HL-60/S4 treated with phorbol 12-myristate 13-acetate at 8.2 ng/mL for 4 days and 3 days (cell line): ENCODE results near the gene NEIL1.

ENCODE experiments used
- in situ Hi-C: fragments of 300-500 bp; cut with MboI; formaldehyde crosslinking; loops from 2 replicates; pipeline ENCODE4 v1.15.0; 2022; ENCODE audit warnings: low sequenced_read_pairs

Gene NEIL1

GRCh38 chr15:75354454-75354853 is 7.6 kb downstream of the NEIL1 start:
- in situ Hi-C loops, result no loop called here

DNA sequence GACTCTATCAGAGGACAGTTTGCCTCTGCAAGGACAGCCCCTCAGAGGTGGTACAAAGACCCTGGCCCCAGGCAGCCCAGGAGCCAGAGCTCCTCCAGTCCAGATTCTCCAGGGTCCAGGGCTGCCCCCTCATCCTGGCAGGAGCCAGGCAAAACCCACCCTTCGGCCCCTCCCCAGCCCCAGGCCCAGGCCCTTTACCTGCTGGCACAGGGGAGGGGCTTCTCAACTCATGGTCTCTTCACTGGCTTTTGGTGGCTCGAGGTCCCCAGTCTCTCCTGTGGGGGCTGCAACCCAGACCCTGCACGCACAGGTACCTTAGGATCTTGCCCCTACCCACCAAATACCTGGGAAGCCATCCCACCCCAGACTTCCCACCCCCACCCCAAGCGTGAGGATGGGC is 8.5 kb downstream of the NEIL1 start:
- in situ Hi-C loops, result no loop called here

DNA sequence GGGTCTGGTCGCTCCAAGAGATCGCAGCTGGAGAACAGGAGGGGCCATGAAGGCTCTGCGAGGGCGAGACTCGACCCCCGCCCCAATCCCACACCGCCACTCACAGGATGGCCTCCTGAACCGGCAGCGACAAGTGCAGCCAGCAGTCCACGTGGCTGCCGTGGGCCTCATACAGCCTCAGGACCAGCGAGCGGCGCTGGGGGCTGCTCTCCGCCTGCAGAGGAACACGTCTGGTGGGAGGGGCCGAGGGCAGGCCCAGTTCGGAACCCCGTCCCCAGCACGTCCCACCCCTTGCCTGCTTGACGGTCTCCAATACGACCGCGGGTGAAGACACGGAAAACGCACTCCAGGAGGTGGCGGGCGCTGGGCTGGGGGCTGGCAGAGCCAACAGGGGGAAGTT is 9.2 kb downstream of the NEIL1 start:
- in situ Hi-C loops, result no loop called here

GRCh38 chr15:75356517-75356916 is 9.7 kb downstream of the NEIL1 start:
- in situ Hi-C loops, result no loop called here

DNA sequence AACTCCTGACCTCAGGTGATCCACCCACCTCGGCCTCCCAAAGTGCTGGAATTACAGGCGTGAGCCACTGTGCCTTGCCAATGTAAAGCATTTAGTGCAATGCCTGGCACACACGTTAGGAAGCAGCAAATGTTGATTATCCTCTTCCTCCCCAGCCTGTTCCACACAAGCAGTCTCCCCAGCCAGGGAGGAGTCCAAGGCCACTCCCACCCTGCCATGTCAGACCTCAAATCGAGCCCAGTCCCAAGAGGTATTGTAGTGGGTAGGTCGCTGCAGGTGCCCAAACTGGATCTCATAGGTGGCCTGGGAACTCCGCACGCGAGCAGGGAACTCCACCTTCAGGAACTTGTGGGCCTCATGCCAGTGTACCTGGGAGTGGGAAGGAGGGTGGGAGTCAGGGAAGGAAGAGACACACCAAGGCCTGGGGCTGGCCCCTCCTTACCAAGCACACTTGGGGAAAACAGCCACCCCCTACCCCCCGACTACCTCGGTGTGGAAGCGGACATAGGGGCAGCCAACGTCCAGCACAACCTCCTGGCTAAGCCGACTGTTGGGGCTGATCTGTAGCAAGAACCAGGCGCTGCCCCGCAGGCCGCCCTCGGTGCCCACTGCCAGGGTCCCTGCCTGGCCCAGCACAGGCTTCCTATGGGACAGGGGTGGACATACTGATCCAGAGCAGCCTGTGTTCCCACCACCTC is 11.3 kb downstream of the NEIL1 start:
- in situ Hi-C loops, result no loop called here

DNA sequence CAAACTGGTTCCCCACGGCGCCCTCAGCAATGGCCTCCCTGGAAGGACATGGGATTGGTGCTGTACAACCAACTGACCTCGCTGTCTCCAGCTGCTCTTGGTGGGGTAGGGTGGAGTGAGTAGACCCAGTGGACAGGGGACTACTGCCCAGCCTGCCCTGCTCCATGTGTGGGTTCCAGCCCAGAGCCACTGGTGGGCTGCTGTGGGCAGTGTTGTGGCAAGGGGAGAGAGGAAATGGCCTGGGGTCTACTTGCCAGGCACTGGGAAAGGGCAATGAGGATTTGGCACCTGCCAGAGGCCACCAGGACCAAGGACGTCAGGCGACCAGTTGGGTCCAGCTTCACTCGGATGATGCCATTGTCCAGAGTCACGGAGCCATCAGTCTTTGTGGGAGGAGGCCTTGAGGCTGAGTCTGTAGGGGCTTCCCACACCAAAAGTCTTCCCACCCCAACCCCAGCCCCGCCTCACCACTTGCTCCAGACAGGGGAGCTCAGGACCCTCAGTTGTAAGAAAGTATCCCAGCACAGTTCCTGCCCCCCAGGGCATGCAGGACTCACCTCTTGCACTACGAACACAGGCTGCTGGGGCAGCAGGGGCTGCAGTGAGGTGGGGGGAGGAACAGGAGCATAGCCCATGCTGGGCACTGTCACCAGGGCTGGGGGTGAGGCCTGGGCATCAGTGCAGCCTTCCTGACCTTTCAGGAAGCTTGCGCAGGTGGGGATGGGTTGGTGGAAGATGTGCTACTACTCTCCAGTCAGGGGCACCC is 12.1 kb downstream of the NEIL1 start:
- in situ Hi-C loops, result no loop called here

- in situ Hi-C loops, result no loop called here
Observed at GRCh38 chr15:75359537-75360250, 12.9 kb downstream of the NEIL1 start.

DNA sequence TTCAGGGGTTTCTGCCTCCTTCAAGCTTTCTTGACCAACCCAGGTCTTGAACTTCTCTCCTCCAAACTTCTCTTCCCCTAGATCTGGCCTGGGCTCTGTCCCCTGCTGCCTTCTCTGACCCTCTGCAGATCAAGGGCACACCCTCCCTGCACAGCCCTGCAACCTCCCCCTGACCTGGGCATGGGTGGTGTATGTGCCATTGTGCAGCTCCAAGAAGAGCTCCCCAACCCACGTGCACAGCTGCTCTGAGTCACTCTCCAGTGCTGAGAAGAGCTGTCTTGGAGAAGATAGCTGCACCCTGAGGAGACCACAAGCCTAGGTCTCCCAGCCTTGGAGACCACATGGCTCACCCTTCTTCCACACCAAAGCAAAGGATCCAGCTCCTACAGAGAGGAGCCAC is 13.6 kb downstream of the NEIL1 start:
- in situ Hi-C loops, result no loop called here

DNA sequence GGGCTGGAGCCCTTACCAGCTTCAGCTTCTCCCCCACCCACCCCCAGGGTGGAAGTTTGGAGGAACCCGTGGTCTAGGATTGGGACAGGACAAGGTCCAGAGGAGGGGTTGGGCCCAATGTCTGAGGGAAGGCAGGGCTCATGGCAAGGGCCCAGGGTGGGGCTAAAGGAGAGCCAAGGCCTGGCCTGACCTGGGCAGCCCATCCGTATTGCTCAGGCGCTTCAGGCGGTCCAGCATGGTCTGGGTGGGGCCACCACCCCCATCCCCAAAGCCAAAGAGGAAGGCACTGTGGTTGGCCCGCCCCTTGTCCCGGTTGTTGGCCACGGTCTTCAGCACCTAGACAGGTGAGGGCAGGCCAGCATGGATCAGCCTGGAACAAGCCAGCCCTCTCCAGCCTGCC is 14.0 kb downstream of the NEIL1 start:
- in situ Hi-C loops, result no loop called here

DNA sequence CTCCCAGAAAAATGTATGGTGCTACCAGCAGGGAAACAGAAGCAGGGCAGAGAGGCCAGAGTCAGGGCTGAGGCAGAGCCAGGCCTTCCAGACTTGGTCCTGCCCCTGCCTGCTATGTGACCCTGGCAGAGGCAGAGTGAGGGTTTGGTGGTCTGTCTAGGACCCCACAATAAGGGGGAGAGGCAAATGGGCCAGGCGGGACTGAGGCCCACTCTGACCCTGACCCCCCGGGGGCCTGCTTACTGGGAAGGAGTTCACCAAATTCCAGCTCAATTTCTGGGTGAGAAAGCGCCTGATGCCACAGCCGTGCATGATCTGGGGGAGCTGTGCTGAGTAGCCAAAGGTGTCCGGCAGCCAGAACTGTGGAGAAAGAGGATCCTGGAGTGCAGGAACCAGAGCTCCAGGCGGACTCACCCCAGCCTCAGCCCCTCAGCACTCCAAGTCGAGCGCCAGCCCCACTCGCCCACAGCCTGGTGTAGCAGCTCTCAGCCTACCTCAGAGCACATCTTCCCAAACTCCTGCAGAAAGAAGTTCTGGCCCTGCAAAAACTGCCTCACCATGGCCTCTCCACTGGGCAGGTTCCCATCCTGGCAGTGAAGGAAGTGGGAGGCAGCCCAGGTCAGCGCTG is 14.6 kb downstream of the NEIL1 start:
- in situ Hi-C loops, result no loop called here

DNA sequence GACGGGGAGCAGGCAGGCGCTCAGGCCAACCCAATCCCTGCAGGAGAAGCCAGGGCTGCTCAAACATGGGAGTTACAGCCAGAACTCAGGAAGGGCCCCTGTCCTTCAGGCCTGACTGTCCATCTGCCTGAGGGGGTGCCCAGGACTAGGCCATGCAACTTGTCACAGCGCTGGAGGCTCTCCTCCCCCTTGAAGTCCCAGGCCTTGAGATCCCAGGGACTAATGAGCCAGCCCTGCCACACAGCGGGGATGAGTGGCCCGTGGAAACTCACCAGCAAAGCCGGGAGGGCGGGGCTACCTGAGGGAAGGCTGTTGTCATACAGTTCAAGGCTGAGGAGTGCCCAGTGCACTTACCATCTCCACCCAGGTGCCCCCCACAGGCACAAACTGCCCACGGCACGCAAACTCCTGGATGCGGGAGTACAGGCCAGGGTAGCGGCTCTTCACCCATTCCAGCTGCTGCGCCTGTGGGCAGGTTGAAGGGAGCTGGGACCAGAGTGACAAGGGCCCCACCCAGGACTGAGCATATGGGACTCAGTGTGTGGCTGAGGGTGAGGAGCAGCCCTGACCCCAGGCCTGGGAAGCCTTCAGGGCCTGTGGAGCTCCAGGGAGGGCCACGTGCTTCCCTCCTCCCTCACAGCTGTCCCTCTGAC is 15.3 kb downstream of the NEIL1 start:
- in situ Hi-C loops, result no loop called here

DNA sequence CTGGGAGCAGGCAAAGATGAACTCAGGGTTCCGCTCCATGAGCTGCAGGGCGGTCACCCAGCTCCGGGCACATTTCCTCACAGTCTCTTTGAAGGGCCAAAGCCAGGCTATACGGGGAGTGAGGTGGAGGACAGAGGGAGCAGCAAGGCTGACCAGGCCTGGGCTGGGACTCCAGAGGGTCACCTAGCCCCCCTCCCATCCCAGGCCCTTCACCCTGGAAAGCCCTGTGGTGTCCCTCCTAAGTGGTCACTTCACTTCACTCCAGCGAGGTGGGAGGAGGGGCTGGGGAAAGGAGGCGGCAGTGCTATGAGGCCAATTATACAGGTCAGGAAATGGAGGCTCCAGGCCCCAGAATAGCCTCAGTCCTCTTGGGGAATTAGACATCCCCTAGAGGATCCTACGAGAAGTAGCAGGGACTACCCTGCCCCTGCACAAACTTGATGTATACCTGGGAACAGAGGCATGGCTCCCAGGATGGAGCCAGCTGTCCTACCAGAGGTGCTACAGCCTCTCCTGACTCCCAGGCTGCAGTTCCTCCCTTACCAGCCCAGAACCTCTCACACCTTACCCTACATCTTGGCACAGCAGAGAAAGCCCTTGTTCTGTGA is 15.9 kb downstream of the NEIL1 start:
- in situ Hi-C loops, result no loop called here

DNA sequence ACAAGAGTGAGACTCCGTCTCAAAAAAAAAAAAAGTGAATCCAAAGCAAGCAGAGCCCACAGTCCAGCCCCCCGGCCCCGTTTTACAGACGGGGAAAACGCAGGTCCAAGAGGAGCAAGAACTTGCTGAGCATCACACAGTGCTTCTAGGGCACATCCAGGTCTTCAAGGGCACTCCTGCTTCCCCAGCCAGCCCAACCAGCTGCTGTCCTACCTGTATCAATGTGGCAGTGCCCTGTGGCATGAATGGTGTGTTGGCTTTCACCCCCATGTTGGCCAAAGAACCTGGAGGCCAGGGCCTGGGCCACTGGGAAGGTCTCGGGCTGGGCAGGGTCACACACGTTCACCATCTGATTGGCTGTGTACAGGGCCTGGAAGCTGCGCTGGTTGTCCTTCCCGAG is 16.9 kb downstream of the NEIL1 start:
- in situ Hi-C loops, result no loop called here

GRCh38 chr15:75364881-75365280 is 18.0 kb downstream of the NEIL1 start:
- in situ Hi-C loops, result no loop called here

DNA sequence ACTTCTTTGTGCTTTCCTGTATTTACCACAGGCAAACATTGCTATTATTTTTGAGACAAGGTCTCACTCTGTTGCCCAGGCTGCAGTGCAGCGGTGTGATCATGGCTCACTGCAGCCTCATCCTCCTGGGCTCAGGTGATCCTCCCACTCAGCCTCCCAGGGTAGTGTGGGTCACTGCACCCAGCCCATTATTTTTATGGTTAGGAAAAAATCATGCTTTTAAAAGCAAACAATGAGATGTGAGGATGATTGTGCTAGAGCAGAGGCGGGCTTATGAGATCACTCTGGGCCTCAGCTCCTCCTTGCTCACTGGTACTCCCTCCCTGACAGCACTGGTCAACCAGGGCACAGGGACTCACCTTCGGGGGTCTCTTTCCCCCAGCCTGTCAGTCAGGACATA is 19.3 kb downstream of the NEIL1 start:
- in situ Hi-C loops, result no loop called here

GRCh38 chr15:75367006-75367405 is 20.2 kb downstream of the NEIL1 start:
- in situ Hi-C loops, result no loop called here

DNA sequence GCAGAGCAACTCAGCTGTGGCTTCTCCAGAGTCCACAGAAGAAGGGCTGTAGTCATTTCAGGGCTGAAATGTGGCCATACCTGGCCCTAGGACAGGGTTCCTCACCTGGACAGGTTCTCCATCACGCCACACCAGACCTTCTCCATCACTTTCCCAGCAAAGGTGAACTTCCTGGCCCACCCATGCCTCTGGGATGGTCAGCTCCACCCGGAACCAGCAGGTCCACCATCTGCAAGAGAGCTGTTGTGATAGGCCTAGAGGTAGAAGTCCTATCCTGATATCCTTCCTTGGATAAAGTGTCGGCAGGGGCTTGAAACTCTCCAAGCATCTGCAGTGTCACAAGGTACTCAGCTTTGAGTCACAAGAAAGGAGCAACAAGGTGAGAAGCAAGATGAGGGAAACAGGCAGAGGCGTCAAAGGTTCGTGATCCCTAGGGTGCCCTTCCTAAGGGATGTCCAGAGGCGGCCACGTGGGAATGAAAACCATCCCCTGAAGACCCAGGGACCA is 20.6 kb downstream of the NEIL1 start:
- in situ Hi-C loops, result no loop called here

GRCh38 chr15:75367913-75368688 is 21.3 kb downstream of the NEIL1 start, which contains the start of gene MAN2C1:
MAN2C1 (minus strand) TSS chr15:75368607; CDS start chr15:75368583, 24 bp downstream.
- in situ Hi-C loops, result no loop called here

DNA sequence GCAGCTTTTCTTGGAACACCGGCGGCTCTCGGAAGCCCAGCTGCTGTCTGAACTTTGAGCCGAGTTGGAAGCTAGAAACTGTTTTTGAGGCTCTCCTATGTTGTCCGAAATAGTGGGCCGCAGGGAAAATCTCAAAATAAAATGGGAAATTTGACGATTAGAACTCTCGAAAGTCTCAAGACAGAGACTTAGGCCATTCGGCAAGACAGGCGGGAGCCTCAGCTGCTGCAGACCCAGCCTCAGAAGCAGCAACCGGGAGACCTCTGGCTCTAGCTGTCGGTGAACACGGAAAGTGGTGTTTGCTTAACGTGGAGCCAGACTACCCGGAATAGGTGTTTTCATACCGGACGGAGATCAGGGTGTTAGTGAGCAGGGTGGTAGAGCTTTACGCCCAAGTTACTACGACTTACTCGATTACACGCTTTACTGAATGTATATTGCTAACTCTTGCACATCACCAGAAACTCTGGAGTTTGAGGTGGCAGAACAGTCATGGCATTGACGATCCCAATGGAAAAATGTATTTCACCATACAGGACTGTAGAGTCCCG is 21.9 kb downstream of the NEIL1 start:
- in situ Hi-C loops, result no loop called here
